Stimulated activated naive CD8-positive, alpha-beta T cell treated with anti-CD3 and anti-CD28 coated beads, Interleukin-15, Interleukin-2, amounts not matched to agents 100 U/mL and 50 U/mL, for 24 hours (primary cell): ENCODE data around the gene JUN.

Experiments
- ATAC-seq: fragments of 150-1000 bp; cut with Tn5 transposase; one replicate; pipeline ENCODE4 v1.10.0; 2021
- DNase-seq: peaks from one replicate; pipeline ENCODE4 v3.0.0; 2021

Gene JUN

DNA sequence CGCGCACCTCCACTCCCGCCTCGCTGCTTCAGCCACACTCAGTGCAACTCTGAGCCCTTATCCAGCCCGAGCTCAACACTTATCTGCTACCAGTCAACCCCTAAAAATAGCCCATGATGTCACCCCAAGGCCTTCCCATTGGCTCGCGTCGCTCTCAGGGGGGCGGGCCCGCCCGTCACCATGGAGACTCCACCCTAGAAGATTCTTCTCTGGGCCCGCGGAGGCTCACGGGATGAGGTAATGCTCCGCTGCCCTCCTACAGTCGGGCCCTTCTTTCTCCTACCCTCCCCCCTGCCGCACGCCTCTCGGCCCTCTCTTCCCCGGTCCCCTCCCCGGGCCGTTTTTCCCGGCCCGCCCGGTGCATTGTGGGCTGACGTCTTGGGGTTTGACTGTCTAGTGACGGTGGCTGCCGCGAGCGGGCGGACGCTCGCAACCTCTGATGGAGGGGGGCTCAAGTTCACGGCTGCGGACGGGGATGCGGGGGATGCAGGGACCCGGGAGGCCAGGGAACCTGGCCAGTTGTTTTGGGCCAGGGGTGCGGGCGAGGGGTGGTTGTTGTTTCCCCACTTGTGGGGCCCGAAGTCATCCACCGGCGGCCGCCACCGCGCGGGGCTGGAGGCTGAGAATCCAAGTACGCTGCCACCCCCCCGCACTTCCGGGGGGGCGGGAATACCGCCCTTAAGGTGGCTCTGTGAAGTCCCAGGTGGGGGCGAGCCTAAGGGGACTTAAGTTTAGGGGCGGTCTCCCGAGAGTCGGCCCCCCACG, at the start of gene JUN:
Gene JUN, minus strand, starts transcription at position 55 of the 765 bp plus-strand sequence. CDS start 977 bp downstream, outside the sequence.
- peak; percentile 96 for DNase-seq
- peak; percentile 91 for ATAC-seq

DNA sequence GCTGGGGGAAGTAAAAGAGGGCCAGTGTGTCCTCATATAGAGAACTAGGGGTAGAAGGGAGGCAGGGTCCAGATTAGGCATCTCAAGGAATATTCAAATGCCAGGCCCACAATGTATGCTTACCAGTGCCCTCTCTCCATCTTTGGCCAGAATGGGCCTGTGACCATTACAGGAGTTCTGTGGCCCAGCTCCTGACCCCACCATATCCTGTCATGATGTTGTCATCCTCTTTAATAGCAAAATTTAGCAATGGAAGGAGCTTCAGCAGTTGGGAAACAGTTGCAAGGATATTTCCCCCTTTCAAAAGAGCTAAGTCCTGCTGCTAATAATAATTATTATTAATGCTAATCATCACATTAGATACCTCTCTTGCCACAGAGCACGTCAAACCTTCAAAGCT, 49.3 kb upstream of the JUN start:
- ATAC-seq (no peak), DNase-seq (no peak)

DNA sequence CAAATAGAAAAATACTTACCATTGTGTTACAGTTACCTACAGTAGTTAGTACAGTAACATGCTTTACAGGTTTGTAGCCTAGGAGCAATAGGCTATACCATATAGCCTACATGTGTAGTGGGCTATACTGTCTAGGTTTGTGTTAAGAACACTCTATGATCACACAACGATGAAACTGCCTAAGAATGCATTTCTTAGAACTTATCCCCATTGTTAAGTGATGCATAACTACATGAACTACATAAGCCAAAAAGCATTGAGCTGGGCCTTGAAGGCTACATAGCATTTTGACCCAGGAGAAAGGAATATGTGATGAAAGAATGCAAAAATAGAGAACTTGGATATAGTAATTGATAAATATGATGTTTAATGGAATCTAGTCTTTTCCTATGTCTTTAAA, 46.4 kb upstream of the JUN start:
- ATAC-seq (no peak), DNase-seq (no peak)

DNA sequence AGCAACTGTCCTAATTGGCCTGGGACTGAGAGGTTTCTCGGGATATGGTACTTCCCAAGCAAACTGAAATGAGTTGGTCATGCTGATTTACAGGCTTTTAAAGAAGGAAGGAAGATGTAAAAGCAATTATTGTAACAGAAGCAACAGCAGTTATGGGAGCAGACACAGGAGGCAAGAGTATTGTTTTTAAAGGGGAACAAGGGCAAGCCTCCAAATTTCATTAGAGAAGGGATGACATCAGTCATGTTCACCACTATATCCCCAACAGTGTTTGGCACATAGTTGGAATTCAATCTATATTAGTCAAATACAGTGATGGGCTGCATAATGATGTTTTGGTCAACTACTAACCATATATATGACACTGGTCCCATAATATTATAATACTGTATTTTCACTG, 46.0 kb upstream of the JUN start:
- DNase-seq, result no peak
- ATAC-seq, result no peak

DNA sequence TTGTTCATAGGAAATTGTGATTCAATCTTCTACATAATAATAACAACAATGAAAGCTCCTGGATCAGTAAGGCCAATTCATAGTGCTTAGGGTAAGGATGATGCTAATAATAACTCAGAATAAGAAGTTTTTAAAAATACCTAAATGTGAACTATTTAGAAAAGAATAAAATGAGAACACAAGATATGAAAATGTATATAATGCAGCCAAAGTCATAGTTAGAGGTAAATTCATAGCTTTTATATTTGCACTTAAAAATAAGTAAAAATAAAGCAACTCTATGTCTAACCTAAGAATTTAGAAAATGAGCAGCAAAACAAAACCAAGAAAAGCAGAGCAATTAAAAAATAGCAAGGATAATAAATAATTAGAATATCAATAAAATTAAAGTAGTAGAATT, 43.5 kb upstream of the JUN start:
- DNase-seq, result no peak
- ATAC-seq, result no peak

DNA sequence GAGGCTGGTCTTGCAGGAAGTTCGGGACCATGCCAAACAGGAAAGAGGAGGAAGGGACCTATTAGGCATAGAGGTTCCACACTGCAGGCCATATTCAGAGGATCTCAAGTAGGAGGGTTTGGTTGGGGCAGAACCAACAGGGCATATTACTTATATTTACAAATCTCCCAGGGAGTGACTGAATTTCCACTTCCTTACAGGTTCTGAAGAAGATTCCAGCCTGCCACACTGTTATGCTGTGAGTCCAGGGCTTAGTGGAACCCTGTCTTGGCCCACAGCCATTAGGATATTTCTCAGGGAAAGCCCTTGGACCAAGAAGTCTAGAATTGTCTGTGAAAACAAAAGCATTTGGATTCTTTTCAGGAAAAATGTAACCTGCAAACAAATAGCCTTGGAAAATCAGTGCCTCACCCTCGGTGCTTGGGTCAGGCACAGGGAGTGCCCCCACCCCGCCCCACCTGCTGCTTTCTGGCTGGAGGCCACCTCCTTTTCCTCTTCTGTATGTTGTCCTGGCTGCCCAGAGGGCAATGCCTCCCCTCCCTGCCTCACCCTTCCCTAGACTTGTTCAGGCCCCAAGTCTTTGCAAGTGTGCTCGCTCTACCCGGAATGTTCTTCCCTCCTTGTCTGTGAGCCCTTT, 41.0 kb upstream of the JUN start:
- DNase-seq (no peak), ATAC-seq (no peak)

DNA sequence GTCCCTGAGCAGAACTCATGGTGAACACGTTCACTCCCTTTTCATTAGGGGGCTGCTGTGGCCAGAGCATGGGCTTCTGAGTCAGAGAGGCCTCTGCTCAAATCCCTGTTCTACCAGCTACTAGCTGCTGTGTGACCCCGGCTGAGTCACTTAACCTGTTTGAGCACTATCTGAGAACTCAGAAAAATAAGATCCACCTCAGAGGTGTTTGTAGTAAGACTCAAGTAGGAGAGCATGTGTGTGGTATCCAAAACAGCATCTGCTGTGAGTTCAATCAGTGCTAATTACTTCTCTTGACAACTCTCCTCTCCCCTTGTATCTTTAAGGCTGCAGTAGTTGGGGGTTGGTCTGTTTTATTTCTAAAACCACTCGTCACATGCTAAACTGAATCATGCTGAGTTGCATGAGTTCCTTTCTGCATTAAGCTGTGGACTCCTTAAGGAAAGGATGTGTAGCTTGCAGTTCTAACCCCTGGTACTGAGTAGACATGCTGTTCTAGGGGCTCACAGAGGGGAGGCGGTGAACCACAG, 39.7 kb upstream of the JUN start:
- DNase-seq (no peak), ATAC-seq (no peak)

DNA sequence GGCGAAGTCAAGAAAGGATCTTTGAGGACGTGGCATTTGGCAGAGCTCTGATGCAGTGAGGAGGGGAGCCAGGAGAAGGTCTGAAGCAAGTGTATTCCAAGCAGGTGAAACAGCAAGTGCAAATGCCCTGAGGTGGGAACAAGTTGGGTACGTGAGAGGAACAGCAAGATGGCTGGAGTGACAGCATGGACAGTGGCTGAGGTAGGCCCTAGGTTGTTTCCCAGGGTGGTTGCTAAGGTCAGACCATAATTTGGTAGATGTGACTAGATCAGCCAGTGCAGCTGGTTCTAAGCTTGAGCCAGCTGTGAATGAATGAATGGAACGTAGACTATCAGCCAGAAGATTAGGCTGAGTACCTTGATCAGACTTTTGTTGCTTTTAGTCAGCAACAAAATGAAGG, 37.5 kb upstream of the JUN start:
- DNase-seq (no peak), ATAC-seq (no peak)

DNA sequence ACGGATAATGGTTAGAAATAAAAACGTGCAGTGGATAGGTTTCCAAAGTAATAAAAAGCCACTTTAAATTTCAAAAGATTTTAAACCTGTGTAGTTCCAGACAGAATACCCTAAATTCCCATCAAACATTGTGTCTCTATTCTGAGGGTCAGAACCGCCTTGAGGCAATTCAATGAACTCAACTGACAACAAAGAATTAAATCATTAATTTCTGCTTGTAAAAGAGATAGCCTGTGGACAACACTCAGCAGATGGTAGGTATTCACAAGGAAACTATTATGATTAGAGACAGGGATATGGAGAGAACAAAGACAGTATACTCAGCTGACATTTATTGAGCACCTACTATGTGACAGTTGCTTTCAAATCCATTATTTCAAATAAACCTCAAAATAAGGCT, 35.1 kb upstream of the JUN start:
- DNase-seq, result no peak
- ATAC-seq, result no peak

DNA sequence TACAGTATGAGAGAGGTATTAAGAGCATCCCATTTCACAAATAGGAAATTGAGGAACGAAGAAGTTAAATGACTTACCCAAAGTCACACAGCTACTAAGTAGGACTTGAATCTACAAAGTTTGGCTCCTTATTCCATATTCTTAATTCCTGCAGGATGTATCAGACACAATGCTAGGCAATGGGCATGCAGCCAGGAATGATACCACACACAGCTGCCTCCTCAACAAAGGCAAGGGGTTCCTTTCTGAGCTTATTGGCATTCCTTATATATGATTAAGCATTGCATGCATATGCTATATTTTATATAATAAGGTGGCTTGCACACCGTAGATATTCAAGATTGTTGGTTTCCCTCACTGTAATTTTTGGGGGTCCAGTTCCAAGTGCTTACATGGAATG, 34.2 kb upstream of the JUN start:
- no peak for DNase-seq
- ATAC-seq, result no peak

DNA sequence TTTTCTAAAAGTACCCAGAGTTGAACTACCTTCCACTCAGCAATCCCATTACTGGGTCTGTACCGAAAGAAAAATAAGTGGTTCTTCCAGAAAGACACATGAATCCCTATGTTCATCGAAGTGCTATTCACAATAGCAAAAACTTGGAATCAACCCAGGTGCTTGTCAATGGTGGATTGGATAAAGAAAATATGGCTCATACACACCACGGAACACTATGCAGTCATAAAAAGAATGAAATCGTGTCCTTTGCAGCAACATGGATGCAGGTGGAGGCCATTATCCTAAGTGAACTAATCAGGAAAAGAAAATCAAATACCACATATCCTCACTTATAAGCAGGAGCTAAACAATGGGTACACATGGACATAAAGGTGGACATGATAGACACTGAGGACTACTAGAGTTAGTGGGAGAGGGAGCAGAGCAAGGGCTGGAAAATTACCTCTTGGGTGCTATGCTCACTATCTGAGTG, 32.9 kb upstream of the JUN start:
- no peak for DNase-seq
- no peak for ATAC-seq

DNA sequence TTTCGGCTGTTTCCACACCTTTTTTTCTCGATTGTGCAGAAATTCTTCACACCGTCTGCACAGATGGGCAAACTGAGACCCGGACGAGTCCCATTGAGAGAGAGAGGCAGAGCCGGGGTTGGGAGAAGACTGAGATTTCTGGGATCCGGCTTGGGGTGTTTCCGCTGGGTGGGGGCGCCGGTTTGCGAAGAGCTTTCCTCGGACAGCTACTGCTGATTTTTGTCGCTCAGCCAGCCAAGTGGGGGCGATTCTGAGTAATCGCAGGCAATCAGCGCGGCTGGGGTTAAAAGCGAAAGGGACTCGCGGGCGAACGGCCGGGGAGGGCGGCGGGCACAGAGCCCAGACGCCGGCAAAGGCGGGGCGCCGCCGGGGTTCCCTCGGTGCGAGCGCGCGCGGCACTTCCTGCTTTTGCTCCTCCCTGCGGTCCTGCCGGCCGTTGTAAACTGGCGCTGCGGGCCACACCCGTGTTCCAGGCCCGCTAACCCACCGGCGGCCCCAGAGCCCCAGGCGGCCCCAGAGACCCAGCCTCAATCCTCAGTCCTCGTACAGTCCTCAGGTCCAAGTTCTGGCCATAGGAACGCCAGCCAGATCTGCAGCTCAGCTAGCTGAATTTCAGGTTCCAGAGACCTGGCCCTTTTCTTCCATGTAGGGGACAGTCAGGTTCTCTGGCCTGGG, 32.4 kb upstream of the JUN start:
- peak; percentile 88 for DNase-seq
- ATAC-seq, result peak; percentile 90

DNA sequence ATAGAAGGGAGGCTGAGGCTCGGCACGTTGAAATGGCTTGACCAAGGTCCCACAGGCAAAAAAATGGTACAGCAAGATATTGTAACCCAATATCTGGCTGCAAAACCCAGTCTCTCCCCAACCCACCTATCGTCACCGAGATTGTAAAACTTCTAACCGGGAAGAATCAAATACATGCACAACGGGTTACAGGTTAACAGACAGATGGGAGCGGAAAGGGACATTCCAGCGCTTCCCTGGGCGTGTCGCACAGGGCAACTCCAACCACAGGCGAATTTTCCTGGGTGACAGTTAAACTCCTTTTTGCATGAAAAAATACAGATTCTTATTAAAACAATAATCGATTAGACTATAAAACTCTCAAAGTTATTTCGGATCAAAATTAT, 31.8 kb upstream of the JUN start:
- DNase-seq, result peak; percentile 8
- no peak for ATAC-seq

DNA sequence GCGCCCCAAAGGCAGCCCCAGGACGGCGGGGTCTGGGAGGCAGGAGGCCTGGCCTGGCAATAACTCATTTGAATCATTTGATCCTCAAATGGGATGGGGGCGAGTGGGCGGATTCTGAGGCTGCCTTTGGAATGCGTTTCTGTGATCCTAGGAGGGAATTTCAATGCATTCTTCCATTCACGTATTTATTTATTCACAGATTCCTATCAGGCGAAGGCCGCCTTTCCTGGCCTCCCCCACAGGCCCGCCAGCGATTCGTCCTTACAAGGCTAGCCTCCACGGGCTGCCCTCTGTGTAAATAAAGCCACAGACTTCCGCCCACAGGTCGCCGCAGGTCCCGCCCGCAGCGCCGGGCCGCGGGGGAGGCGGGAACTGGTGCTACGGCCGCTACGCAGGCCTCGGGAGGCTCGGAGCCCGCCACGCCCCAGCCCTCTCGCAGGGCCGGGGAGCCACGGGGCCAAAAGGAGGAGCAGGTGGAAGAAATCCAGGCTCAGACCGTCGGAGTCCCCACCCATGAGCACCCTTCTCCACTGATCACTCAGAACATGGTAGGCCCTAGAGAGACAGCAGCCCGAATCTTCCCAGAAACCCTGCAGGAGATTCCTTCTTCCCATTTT, 31.3 kb upstream of the JUN start:
- ATAC-seq, result peak; percentile 44
- peak; percentile 74 for DNase-seq

DNA sequence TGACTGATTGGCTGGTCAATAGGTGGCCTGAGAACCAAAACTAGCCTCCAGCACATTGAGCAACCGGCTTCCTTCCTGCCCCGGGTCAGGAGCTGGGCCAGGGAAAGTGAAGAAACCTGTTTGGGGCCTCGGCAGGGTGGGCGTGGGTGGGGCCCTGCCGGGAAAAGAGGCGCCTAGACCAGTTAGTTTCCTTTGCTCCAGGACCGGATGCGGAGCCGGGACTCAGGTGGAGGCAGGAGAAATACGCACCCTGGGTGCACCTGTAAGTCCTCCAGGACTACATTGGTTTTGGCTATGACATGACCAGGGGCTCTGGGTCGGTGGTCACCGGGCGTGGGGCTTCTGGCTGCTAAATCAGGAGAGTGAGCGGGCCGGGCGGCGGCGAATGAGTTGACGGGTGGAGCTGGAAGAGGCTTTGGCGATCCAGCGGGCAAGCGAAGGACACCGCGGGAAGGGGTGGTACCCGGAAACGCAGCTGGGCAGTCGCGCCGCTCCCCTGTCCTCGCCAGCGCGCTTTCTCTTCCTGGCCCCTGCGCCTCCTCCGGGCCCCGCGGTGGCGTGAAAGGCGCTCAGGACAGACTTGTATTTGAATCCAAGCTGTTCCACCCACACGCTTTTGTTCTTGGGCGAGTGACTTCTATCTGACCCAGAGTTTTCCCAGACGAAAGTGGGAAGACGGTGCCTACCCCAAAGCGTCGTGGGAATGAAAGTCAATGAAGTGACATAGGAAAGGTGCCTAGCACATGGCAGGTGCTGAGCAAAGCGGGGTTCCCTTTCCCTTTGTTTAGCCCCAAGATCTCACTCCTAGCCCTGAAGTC, 30.6 kb upstream of the JUN start:
- DNase-seq (no peak), ATAC-seq (no peak)

DNA sequence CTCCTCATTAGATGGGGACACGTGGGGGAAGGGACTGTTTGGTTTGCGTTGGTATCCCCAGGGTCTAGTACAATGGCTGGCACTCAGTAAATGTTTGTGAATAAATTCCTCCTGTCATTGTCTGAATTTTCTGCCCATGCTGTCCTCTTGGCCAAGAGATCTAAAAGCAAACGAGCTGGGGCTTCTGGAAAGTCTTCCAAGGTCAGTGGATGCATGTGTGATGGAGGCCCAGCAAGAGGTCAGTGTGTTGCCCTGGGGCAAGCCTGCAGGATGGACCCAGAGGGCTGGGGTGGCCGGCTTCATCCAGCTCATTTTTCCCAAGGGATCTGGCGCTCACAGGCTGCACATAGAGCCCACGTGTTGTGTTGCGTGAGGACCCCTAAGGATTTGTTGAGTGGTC, 30.0 kb upstream of the JUN start:
- ATAC-seq (no peak), DNase-seq (no peak)

DNA sequence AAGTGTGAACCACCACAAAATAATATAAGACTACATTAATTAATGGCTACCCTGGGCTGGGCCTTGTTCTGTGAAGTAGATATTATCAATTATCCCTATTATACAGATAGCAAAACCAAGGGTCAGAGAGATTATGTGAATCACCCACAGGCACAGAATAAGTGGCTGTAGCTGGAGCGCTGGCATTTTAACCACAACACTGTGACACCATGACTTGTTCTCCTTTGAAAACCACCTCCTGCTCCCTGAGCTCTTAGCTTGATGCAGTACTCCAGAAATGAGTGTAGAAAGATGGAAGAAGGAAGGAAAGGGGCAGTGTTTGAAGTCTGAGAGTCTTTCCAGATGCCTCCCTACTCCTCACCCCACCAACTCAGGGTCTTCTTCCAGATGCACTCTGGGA, 29.5 kb upstream of the JUN start:
- ATAC-seq, result no peak
- DNase-seq, result no peak

DNA sequence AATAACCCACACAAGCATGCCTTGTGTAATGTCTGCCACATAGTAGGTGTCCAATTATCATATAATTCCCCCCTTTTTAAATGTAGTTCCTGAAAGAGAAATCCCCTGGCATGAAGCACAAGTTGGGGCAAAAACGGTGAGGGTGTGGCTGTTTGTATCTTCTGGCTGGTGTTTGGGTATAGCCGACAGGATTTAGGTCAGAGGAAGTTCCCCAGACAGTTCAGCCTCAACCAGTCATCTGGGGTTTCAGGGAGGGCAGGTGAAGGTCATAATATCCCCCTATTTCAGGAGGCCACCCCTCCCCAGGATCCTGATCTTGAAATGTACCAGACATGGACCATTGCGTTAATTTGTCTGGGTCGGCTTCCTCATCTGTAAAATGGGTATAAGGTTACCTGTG, 29.1 kb upstream of the JUN start:
- ATAC-seq, result no peak
- peak; percentile 33 for DNase-seq

DNA sequence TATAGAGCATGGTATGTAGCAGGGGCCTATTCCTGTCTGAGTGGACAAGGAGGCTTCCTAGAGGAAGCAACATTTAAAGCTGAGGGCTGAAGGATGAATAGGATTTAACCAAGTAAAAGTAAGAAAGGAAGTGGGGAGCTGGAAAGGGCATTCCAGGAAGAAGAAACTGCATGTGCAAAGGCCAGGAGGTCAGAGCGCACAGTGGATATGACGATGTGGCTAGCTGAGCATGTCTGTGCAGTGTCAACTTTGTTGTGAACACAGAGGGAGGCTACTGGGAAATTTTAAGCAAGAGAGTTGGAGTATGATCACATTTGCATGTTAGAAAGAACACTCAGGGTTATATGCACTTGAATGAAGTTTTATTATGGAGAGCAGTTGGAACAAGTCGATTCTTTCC, 28.6 kb upstream of the JUN start:
- DNase-seq (no peak), ATAC-seq (no peak)

DNA sequence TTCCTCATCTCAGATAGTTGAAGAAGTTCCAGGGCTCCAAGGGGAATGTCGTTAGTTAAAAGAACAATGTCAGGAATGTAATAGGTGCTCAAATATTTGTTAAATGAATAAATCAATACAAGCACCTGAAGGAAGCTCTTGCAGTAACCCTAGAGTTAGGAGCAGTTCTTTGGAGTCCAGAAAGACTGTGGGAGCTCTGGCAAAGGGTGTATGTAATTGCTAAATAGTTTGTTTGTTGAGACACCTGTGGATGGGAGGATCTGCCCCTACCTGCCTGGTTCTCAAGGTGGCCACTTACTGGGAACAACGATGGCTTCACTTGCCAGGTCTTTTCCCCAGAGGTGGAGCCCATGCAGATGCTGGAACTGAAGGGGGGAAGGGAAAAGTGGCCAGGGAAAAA, 27.5 kb upstream of the JUN start:
- no peak for ATAC-seq
- no peak for DNase-seq

DNA sequence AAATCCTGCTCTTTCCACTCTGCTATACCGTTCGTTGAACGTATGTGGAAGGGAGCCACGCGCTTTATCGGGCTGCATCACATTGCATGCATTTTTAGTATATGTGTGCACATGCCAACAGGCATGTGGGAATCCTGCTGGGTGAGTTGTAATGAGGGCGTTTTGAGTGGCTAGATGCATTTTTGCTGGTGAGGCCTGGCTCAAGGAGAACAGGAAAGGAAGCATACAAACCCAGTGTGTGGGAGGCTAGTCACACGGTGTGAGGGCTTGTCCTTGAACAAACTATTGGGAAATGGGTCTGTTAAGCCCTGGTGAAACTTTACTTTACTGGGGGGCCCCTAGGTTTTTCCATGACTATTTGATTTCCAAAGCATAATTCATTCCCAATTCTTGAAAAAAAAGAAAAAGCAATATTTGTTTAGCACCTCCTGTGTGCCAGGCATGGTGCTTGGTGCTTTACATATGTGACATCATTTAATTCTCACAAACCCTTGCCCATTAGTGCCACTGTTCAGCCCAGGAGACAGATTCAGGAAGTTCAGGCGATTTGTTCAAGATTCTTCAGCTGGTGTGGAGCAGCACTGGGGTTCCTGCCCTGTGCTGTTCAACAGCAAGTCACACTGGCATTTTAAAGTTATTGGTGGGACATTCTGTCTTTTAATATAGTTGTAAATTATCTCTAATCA, 25.6 kb upstream of the JUN start:
- no peak for ATAC-seq
- DNase-seq, result no peak
